GM19193 (cell line): Measurements from ENCODE around the gene PDE4B.

ENCODE experiments used
- POLR2A ChIP-seq: IDR thresholded peaks from 4 replicates; pipeline ENCODE4 v1.6.1; 2011; ENCODE audit not compliant: insufficient read depth, insufficient read length; ENCODE audit errors: extremely low read depth

Gene PDE4B

DNA sequence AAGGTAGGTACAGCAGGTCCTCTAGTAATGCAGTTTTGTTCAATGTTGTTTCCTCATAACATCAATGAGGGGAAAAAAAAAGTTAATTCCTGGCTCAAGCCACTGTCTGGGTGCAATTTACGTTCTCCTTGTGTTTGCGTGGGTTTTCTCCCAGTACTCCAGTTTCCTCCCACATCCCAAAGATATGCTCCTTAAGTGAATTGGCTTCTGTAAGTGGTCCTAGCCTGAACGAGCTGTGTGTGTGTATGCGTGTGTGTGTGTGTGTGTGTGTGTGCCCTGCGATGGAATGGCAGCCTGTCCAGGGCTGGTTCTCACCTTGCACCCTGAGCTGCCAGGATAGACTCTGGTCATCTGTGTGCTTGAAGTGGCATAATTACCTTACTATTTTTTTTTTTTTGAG is 332.0 kb downstream of the PDE4B start:
- TF ChIP-seq POLR2A, result no peak

DNA sequence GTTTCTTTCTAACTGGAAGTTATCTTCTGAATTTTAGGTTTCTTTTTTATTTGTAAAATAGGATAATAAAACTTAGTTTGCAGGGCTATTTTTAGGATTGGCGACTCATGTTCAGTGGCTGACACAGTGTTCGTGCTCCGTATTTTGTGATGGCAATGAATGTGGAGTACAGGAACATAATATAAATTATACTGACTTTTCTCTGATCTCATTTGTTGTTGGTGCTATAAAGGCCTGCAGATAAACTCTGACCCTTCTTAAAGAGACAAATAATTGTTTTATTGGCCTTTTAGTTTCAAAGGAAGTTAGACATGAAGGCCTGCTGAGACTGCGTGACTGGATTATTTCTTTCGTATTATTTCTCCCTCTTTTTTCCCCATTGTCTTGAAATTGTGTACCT is 339.6 kb downstream of the PDE4B start:
- no peak for TF ChIP-seq POLR2A

DNA sequence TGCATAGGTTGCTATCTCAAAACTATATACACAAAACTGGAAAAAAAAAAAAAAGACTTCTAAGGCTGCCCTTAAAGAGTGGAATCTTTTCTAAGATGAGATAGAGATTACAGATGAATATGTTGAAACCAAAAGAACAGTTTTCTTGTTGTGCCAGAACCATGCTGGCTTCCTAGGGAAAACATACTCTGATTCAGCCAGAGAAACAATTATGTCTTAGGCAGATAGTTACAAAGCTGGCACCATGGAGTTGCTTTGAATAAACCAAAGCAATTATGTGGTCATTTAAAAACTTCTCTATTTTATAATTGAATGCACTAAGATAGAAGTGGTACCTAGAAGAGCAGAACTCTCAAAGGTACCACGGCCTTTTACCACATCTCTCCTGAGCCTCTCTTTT is 341.3 kb downstream of the PDE4B start:
- no peak for TF ChIP-seq POLR2A

DNA sequence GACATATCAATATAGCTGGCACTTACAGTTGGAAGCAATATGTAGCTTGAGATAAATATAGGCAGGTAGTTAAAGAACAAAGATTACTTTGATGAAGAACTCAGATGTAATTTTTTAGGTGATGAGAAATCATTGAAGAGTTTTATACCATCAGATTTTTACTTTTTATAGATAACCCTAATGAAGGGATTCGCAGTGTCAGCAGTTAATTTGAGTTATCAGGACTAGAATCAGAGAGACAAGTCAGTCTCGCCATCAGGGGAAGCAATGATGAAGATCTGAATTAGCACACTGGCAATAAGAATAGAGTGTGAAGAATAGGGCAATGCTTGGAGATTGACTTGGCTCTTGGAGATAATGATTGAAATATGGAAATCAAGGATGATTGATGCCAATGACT is 342.5 kb downstream of the PDE4B start:
- no peak for TF ChIP-seq POLR2A

DNA sequence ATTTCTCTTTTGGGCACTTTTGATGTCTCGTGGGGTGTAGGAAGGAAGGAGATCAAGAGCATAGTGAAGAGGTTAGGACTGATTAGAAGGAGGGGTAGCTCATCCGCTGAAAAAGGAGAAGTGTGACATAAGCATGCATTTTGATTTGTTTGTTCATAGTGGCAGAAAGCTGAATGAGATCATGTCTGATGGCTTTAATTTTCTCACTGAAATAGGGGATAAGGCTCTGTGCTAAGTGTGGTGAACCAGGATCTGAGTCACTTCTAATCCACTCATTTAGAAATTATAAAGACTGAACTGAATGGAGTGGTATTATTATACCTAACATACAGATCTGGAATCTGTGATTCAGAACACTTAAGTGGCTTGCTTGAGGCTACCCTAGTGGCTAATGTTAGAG is 344.5 kb downstream of the PDE4B start:
- TF ChIP-seq POLR2A, result no peak

DNA sequence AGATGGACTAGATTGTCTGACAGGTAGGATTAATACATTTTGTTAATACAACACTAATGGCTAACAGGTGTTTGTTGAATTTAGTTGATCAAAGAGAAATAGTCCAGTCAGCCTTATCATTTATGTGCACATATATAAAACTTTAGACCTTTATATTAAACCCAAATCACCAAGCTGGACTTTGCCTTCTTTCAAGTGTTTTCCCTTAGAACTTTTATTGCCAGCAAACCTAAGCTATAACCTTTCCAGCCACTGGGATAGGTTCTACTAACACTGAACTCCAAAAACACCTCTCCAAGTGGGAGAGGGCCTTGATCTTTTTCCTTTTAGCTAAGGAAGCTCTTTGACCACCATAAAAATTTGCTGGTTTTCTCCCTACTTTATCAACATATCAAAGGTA is 345.9 kb downstream of the PDE4B start:
- TF ChIP-seq POLR2A, result no peak

DNA sequence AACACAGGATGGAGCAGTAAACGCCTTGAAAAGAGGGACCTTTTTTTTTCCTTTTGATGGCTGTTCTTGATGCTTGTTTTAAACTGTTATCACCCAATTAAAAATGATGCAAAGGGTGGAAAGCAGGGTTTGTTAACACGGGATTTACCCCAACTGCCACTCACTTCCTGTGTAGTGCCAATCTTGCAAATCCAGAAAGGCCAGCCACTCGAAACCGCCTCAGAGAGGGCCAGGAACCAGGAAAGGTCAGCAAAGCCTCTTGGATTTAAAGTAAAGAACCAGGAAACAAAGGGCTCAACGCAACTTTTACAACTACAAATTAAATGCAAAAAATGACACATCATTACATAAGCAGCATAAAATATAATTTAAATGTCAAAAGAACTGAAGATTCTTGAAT is 347.4 kb downstream of the PDE4B start:
- no peak for TF ChIP-seq POLR2A

DNA sequence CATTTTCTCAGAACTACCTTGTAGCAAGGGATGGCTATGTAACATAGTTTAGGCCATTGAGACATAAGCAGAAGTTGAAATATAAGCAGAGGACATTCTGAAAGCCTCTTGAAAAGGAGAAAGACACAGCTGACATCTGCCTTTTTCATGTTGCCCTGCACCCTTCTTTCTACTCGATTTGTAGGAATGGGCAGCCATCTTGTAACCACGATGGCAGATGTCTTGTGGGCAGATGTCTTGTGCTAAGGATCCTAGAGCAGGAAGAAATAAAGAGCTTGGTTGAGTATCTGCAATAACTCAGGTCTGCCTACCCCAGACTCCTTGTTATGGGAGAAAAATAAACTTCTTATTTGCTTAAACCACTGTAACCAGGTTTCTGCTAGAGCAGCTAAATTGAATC is 351.0 kb downstream of the PDE4B start:
- no peak for TF ChIP-seq POLR2A

DNA sequence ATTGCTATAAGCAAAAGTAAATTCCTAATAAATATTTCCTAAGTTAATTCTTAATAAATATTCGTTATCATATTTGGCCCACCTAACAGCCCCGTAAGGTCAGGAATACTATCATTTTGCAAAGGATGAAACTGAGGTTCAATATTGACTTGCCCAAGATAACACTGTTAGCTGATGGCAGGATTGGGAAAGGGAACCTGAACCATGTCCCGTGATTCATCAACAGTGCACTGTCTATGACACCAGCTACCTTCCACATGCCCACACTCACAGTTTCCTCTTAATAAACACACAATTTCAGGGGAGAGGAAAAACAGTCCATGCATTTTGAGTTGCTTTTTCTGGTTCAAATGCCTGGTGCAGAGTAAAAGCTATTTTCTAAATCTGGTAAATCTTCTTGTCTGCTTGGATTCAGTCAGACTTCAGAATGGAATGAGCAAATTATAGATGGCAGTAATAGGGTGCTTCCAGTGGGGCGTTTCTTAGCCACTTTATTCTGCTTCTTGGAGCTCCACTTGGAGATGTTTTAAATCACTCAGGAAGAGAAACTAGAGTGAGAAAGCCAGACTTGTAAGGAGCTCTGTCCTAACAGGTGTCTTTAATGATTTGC is 354.6 kb downstream of the PDE4B start:
- no peak for TF ChIP-seq POLR2A

DNA sequence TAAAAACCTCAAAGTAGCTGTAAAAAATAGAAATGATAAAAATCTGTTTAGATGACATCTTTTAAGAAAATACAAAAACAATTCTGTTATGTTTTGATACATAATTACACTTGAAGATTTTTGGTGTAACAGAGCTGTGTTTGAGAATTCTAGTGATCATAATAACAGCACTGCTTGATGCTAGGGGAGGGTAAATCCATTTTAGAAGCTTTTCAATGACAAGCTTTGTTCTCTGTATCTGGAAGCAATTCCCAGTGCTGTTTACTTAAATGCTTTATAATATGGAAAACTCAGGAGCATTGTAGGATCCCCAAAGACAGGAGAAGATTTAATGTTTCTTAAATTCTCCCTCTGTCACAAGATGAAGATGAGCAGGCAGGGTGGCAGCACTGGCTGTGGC is 359.3 kb downstream of the PDE4B start:
- TF ChIP-seq POLR2A, result no peak

DNA sequence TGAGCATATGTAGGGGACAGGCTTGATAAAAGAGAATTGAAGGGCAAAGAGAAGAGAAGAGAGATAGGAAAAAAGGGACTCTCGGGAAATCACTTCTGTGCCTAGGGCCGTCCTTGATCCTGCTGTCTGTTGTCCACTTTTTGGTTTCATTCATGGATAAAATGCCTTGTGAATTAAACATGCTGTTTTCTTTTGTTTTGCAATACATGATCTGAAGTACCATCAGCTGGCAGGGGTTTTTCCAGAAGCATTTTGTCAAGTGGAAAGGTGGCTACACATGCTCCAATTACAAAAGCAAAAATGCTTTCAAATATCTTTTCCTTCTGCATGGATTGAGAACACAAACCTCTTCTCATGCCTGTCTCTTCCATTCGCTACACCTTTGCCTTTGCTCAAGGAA is 361.7 kb downstream of the PDE4B start:
- no peak for TF ChIP-seq POLR2A

DNA sequence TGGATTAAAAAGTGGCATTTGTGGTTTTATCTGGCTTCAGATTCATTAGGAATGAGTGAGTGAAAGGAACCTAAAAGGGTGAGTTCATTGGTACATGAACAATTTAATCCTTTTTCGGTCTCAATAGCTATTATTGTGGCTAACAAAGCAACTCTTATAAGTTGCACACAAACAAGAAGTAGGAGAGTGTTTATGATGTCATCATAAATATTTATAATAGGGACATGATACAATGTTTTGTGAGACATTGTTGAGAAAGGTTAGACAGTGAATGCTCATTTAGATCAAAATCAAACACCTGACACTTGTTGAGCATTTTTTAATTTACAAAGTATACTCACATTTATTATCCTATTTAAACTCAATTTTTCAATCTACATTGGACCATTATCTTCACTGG is 363.4 kb downstream of the PDE4B start:
- TF ChIP-seq POLR2A, result no peak

DNA sequence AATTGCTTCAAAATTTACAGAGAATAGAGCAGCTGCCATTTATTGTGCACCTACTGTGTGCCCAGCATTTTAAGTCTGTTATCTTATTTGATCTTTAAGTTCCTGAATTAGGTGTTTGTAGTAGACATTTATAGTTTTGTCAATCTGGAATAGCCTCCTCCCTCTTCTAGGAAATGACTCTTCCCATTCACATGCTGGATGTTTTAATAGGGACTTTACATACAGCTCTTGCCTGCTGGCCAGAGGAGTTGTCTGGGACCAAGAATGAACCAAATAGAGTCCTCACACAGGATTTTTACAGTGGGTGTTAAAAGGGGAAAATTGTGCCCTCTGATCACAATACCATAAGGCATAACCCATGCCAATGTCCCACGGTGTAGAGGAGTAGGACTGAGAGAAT is 367.1 kb downstream of the PDE4B start:
- TF ChIP-seq POLR2A, result no peak

DNA sequence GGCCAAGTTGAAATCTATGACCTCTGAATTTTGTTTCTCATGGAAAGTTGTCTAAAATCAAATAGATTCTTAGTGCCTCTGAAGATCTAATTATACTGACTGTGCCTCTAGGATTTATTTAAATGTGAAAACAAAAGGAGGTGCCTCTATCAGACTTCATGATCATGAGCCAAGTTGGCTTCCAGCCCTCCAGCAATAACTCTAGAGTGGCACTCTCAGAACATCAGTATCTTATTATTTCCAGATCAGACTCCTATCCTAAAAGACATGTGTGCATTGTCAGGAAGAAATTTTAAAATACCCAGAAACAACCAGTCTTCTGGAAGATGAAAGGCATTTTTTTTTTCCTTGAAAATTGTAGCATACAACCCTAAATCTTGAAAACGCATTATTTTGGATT is 368.0 kb downstream of the PDE4B start:
- TF ChIP-seq POLR2A, result no peak

DNA sequence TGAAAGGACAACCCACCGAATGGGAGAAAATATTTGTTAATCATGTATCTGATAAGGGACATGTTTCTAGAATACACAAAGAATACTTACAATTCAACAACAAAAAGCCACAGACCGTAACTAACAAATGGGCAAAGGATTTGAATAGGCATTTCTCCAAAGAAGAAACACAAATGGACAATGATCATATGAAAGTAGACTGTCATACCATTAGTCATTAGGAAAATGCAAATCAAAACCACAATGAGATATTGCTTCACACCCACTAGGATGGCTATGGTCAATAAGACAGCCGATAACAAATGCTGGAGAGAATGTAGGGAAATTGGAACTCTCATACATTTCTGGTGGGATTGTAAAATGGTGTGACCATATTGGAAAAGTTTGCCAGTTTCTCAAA is 374.1 kb downstream of the PDE4B start:
- no peak for TF ChIP-seq POLR2A

DNA sequence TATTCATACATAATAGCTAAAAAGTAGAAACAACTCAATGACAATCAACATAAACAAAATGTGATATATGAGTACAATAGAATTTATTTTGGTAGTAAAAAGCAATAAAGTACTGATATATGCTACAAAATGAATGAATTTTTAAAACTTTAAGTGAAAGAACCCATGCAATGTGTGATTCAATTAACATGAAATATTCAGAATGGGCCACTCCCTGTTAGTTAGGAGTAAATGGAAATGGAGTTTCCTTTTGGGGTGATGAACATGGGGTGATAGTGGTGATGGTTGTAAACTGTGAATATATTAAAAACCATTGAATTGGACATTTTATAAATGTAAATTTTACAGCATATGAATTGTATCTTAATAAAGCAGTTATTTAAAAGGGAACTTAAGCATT is 374.6 kb downstream of the PDE4B start:
- no peak for TF ChIP-seq POLR2A

DNA sequence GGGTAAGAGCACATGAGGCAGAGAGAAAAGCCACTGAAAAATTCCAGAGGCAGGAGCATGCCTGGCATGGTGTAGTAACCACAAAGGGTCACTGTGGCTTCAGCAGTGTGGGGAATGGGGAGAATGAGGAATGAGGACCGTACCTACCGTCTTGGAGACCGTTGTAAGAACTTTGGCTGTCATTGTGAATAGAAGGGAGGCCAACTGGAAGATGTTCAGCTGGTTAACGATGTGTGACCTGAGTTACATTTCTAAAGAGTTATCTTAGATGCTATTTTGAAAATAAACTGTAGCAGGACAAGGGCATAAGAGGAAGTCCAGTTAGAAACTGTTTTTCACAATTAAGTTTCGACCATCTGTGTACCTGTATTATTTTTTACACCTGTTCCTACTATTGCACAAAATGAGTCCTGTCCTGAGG is 375.8 kb downstream of the PDE4B start:
- TF ChIP-seq POLR2A, result no peak

DNA sequence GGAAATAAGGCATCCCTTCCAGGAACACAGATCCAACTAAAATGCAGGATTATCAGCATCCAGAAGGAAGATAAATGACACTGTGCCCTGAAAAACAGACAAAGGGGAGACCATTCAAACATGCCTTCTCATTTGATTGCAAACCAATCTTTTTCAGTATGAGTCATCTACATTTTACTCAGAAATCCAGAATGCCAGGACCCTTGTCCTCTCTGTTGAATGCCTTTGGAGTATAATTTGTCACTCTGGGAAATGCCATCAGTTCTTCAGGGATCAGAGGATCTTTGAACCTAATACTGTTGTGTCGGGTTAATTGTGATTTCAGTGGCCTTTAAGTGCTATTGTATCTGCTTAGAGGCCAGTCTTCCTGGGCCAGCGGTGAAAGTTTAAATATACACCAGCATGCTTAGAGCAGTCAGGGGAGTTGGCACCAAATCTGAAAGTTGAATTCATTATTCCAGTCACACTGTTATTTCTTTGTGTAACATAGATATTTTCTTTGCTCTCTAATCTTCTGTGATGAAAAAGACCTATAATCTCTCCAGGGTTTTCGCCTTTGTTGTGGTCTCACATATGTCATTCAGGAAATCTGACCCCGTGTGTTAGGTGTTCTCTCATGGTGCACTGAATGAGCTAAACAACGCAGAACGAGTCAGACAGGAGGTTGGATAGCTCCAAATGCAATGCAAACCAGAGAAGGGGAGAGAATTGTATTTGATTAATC is 376.4 kb downstream of the PDE4B start:
- no peak for TF ChIP-seq POLR2A

DNA sequence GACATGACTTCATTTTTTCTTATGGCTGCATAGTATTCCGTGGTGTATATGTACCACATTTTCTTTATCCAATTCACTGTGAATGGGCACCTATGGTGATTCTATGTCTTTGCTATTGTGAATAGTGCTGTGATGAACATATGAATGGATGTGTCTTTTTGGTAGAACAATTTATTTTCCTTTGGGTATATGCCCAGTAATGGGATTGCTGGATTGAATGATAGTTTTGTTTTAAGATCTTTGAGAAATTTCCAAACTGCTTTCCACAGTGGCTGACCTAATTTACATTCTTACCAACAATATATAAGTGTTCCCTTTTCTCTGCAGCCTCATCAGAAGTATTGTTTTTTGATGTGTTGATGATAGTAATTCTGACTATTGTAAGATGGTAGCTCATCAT is 379.6 kb downstream of the PDE4B start:
- no peak for TF ChIP-seq POLR2A
